PFSK-1 (cell line): ENCODE data around the gene SNRPN.

Experiments
- FOXP2 ChIP-seq: optimal IDR thresholded peaks from 2 replicates; pipeline ENCODE3; 2011; ENCODE audit warnings: borderline replicate concordance, control low read depth, inconsistent platforms; ENCODE audit not compliant: insufficient read depth; ENCODE audit errors: extremely low read length, extremely low read depth
- POLR2AphosphoS5 ChIP-seq: IDR thresholded peaks from 2 replicates; pipeline ENCODE4 v1.6.1; 2012; ENCODE audit warnings: low read depth, mild to moderate bottlenecking, control low read depth, low read length, moderate library complexity
- SIN3A ChIP-seq: IDR thresholded peaks from 2 replicates; pipeline ENCODE4 v1.6.1; 2012; ENCODE audit warnings: mild to moderate bottlenecking, low read length, moderate library complexity, borderline replicate concordance; ENCODE audit not compliant: insufficient read depth
- TAF1 ChIP-seq: IDR thresholded peaks from 2 replicates; pipeline ENCODE4 v1.6.1; 2012; ENCODE audit warnings: low read length, control low read depth, borderline replicate concordance; ENCODE audit not compliant: insufficient read depth
- TF ChIP-seq, protein P1 (sequence below), 2 experiments: IDR thresholded peaks; 2 replicates each; pipeline versions ENCODE4 v1.6.1 to v1.8.0; 2011 to 2012; ENCODE audit warnings: low read depth in 2 of 2, low read length in 2 of 2, control low read depth in 1 of 2, inconsistent platforms in 1 of 2, mild to moderate bottlenecking in 1 of 2, moderate library complexity in 1 of 2; ENCODE audit not compliant: insufficient read depth in 1 of 2

The SNRPN gene

DNA sequence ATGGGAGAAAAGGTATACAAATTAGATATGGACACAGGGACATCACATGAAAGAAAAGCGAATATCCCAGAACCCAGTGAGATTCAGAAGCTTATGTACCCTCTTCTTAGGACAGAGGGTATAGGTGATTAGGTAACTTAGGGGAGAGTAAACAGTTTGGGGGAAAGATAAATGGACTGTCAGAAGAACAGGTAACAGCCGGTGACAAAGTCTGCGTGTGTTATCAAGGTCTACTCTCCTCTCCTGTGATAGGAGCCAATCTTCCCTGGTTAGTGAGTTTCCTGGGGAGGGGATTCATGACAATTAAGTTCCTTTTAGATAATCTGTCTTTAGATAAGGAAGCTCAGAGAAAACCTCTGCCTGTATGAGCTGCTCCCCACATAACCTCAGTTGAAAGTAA is 30.6 kb upstream of the SNRPN start:
- no peak for TF ChIP-seq TAF1
- TF ChIP-seq SIN3A, result no peak

DNA sequence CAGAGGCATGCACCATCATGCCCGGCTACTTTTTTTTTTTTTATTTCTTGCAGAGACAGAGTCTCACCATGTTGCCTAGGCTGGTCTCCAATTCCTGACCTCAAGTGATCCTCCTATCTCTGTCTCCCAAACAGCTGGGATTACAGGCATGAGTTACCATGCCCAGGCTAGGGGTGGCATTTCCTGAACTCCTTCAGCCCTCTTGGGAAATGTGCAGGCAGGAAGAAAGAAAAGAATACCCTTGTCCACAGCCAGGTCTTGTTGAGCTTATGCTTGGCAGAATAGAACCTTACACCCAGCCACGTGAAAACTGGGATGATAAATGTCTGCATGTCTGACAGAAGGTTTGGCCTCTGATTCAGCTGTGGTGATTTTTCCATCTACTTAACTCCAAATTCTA is 30.2 kb upstream of the SNRPN start:
- TF ChIP-seq, protein P1, sequence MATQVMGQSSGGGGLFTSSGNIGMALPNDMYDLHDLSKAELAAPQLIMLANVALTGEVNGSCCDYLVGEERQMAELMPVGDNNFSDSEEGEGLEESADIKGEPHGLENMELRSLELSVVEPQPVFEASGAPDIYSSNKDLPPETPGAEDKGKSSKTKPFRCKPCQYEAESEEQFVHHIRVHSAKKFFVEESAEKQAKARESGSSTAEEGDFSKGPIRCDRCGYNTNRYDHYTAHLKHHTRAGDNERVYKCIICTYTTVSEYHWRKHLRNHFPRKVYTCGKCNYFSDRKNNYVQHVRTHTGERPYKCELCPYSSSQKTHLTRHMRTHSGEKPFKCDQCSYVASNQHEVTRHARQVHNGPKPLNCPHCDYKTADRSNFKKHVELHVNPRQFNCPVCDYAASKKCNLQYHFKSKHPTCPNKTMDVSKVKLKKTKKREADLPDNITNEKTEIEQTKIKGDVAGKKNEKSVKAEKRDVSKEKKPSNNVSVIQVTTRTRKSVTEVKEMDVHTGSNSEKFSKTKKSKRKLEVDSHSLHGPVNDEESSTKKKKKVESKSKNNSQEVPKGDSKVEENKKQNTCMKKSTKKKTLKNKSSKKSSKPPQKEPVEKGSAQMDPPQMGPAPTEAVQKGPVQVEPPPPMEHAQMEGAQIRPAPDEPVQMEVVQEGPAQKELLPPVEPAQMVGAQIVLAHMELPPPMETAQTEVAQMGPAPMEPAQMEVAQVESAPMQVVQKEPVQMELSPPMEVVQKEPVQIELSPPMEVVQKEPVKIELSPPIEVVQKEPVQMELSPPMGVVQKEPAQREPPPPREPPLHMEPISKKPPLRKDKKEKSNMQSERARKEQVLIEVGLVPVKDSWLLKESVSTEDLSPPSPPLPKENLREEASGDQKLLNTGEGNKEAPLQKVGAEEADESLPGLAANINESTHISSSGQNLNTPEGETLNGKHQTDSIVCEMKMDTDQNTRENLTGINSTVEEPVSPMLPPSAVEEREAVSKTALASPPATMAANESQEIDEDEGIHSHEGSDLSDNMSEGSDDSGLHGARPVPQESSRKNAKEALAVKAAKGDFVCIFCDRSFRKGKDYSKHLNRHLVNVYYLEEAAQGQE (IDR thresholded peaks at IDR 0.05; ENCODE audit: insufficient read depth in 1 of 2, low read depth in 2 of 2, low read length in 2 of 2), result no peak
- no peak for TF ChIP-seq FOXP2
- TF ChIP-seq POLR2AphosphoS5, result no peak
- TF ChIP-seq SIN3A, result no peak
- no peak for TF ChIP-seq TAF1

DNA sequence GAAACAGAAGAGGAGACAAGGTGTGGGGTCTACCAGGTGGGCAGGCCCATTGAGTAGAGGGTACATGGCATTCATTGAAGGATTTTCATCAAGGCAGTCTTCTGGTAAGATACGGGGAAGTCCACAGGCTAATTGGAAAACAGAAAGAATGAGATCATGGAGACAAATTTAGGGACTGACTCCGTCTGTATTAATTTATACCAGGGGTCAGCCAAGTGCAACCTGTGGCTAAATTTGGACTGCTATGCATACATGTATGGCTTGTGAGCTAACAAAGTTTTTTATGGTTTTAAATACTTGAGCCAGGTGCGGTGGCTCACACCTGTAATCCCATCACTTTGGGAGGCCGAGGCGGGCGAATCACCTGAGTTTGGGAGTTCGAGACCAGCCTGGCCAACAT is 21.1 kb upstream of the SNRPN start:
- TF ChIP-seq TAF1, result no peak
- no peak for TF ChIP-seq POLR2AphosphoS5
- TF ChIP-seq, protein P1 (IDR thresholded peaks at IDR 0.05; ENCODE audit: insufficient read depth in 1 of 2, low read depth in 2 of 2, low read length in 2 of 2), result no peak

DNA sequence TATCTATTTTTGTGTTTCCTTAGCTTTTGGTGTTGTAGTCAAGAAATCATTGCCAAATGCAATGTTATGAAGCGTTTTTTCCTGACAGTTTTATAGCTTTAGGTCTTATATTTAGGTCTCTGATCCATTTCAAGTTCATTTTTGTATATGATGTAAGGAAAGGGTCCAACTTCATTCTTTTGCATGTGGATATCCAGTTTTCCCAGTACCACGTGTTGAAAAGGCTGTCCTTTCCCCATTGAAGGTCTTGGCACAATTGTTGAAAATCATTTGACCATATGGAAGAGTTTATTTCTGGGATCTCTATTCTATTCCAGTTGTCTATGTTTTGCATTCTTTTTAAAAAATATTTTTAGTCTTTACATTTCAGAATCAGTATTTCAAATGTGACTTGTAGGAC is 14.6 kb upstream of the SNRPN start:
- TF ChIP-seq, protein P1 (IDR thresholded peaks at IDR 0.05; ENCODE audit: insufficient read depth in 1 of 2, low read depth in 2 of 2, low read length in 2 of 2), result no peak
- TF ChIP-seq SIN3A (no peak), FOXP2 (no peak)

DNA sequence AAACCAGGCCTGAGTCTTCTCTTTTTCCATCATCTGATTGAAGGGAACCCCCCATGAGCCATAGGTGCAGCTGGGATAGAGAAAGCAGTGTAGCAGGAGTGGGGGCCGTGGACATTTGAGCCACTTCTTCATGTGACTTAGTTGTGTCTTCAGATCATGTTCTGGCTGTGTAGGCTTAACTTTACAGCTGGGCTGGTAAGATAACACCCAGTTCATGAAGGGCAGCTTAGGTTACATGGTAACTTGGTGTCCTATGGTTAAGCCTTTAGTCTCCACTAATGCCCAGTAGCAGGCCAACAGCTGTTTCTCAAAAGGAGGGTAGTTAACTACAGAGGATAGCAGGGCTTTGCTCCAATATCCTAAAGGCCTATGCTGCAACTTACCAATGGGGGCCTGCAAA is 11.4 kb upstream of the SNRPN start:
- TF ChIP-seq TAF1 (no peak), SIN3A (no peak), FOXP2 (no peak), POLR2AphosphoS5 (no peak)
- TF ChIP-seq, protein P1 (IDR thresholded peaks at IDR 0.05; ENCODE audit: insufficient read depth in 1 of 2, low read depth in 2 of 2, low read length in 2 of 2), result no peak
